Brain microvascular endothelial cell (primary cell): Measurements from ENCODE around the gene STT3B.

Experiments used
- DNase-seq: peaks from one replicate; pipeline ENCODE4 v3.0.0-alpha.2; 2020
- H3K27ac ChIP-seq: fragments of 250-450 bp; sonication (Bioruptor Pico); 2 replicates; pipeline ENCODE4 v1.5.1; 2020; ENCODE audit warnings: mild to moderate bottlenecking, moderate library complexity
- H3K27me3 ChIP-seq: fragments of 250-450 bp; sonication (Bioruptor Pico); replicated peaks from 2 replicates; pipeline ENCODE4 v1.5.1; 2020; ENCODE audit warnings: mild to moderate bottlenecking
- H3K36me3 ChIP-seq: fragments of 250-450 bp; sonication (Bioruptor Pico); replicated peaks from 2 replicates; pipeline ENCODE4 v1.5.1; 2020; ENCODE audit warnings: mild to moderate bottlenecking
- H3K4me3 ChIP-seq: 2 replicates; pipeline ENCODE4 v1.5.1; 2011; ENCODE audit warnings: low read depth, mild to moderate bottlenecking, control low read depth, low read length, moderate library complexity
- CTCF ChIP-seq: IDR thresholded peaks from 2 replicates; pipeline ENCODE4 v1.5.1; 2011; ENCODE audit warnings: low read depth, mild to moderate bottlenecking, moderate library complexity, low read length, control low read depth, inconsistent platforms; ENCODE audit errors: missing control alignments
- in situ Hi-C: cut with HindIII; loops from 2 replicates; pipeline ENCODE4 v1.10.0; 2017; ENCODE audit warnings: low sequenced_read_pairs, low pct_ligation_motif_present

Gene STT3B

GRCh38 chr3:31546162-31546561, 13.4 kb downstream of the STT3B start:
- TF ChIP-seq CTCF = no peak
- Histone ChIP-seq H3K27ac (no peak overlapping the region), H3K36me3 (no peaks in the 10 kb centered on the region), H3K4me3 (no peak overlapping the region), H3K27me3 (no peaks in the 10 kb centered on the region)
- no peak for DNase-seq
- in situ Hi-C loops = no loop called here

DNA sequence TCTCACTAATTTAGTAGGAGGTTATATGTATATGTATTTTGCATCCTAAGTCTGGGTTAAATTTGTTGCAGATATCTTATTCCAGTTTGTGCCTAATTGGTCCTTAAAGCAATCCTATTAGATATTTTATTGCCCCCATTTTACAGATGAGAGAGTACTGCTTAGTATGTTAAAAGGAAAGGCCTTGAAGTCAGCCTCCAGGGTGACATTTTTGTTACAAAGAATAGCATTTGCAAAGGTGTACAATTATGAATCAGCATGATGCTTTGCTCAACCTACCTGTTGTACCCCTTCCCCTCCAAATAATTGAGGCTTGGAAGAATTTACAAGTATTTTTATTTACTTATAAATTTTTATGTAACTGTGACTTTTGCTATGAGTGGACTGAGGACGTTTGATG, 14.0 kb downstream of the STT3B start:
- DNase-seq = no peak
- no peak for TF ChIP-seq CTCF
- in situ Hi-C loops = no loop called here
- H3K27ac ChIP-seq = no peak overlapping the region
- H3K4me3 ChIP-seq = no peak overlapping the region
- no peaks in the 10 kb centered on the region for H3K36me3 ChIP-seq
- no peaks in the 10 kb centered on the region for H3K27me3 ChIP-seq

- H3K4me3 ChIP-seq = no peak overlapping the region
- H3K27ac ChIP-seq = no peak overlapping the region
- in situ Hi-C loops = no loop called here
- H3K36me3 ChIP-seq = no peaks in the 10 kb centered on the region
- peak; percentile 61 for TF ChIP-seq CTCF
- H3K27me3 ChIP-seq = no peaks in the 10 kb centered on the region
- peak; percentile 17 for DNase-seq
These were observed 17.9 kb downstream of the STT3B start for GRCh38 chr3:31550452-31551251.

DNA sequence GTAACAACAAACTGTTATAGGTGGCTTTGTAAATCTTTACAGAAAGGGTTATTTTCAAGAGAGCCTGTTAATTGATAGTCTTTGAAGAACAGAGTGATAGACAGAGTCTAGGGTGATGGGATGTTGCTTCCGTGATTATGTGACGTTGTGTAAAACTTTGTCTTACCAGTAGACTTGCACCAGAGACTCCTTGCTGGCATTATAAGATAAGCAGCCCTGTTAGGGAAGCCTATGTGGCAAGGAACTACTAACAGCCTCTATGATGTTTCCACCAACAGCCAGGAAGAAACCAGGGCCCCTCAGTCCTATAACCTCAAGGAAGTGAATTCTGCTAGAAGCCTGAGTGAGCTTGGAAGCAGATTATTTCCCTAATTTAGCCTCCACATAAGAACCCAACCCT, 18.9 kb downstream of the STT3B start:
- Histone ChIP-seq H3K4me3 (no peak overlapping the region), H3K27me3 (no peaks in the 10 kb centered on the region), H3K27ac (no peak overlapping the region), H3K36me3 (no peaks in the 10 kb centered on the region)
- DNase-seq = no peak
- in situ Hi-C loops = no loop called here
- no peak for TF ChIP-seq CTCF

- Histone ChIP-seq H3K27me3 (no peaks in the 10 kb centered on the region), H3K36me3 (no peaks in the 10 kb centered on the region), H3K4me3 (no peak overlapping the region), H3K27ac (no peak overlapping the region)
- no peak for DNase-seq
- no peak for TF ChIP-seq CTCF
- in situ Hi-C loops = no loop called here
These were observed 19.4 kb downstream of the STT3B start for GRCh38 chr3:31552103-31552502.

DNA sequence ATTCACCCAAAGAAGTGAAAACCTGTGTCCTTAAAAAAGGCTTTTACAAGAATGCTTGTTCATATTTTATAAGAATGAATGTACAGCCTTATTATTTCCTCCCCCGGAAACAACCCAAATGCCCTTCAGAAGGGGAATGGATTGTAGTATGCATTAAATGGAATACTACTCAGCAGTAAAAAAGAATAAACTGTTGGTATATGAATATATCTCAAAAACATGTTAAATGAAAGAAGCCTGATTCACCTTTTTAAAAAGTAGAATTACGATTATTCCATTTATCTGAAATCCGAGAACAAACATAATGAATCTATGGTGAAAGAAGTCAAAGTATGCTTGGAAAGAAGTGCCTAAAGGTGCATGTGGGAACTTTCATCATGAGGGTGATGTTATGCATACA, 20.5 kb downstream of the STT3B start:
- in situ Hi-C loops = no loop called here
- no peak for DNase-seq
- H3K36me3 ChIP-seq = no peaks in the 10 kb centered on the region
- no peak for TF ChIP-seq CTCF
- no peaks in the 10 kb centered on the region for H3K27me3 ChIP-seq
- no peak overlapping the region for H3K4me3 ChIP-seq
- H3K27ac ChIP-seq = no peak overlapping the region
